ENCODE results near the gene ZKSCAN4. TPM values are rescaled to one million over a fixed set of nuclear protein-coding genes. Genes with fewer than 3 reads are reported as not detected.

Gene ZKSCAN4
- polyA plus RNA-seq, 2 of the 4 experiments (the other 2 are of a cell fraction) = 1.8 to 2.3 TPM

GRCh38 chr6:28239636-28240035 is 12.4 kb downstream of the ZKSCAN4 start:
- 92% methylated on average over 1 of the region's 1 CpG for WGBS (ENCODE audit: missing lambda C conversion rate)
- no peak for FAIRE-seq
- DNase-seq (ENCODE audit: low read depth in 1 of 2, low spot score in 1 of 2) = no peak
- Histone ChIP-seq H3K4me3 (no peak overlapping the region), H3K4me2 (no peak overlapping the region), H3K9me3 (no peaks in the 10 kb centered on the region), H3K27ac (no peak overlapping the region), H3K4me1 (no peaks in the 10 kb centered on the region)
- TF ChIP-seq HES2 (IDR thresholded peaks at IDR 0.05) (no peak), HOXA7 (CRISPR knock-in tag; IDR thresholded peaks at IDR 0.05) (no peak), BHLHE40 (IDR thresholded peaks at IDR 0.05; ENCODE audit: low read depth, low read length) (no peak), EHMT2 (IDR thresholded peaks at IDR 0.05; ENCODE audit: low read depth) (no peak), ESRRA (IDR thresholded peaks at IDR 0.05; ENCODE audit: borderline replicate concordance, low read length) (no peak), CBX8 (IDR thresholded peaks at IDR 0.05) (no peak), POLR2AphosphoS2 (conservative IDR thresholded peaks at IDR 0.05; ENCODE audit: low read length) (no peak), CEBPB (IDR thresholded peaks at IDR 0.05) (no peak), MAX (IDR thresholded peaks at IDR 0.05) (no peak), ELK1 (IDR thresholded peaks at IDR 0.05; ENCODE audit: low read depth, low read length) (no peak), TP53 (CRISPR knock-in tag; IDR thresholded peaks at IDR 0.05) (no peak), RCOR1 (IDR thresholded peaks at IDR 0.05; ENCODE audit: low read depth, low read length) (no peak), GATA3 (IDR thresholded peaks at IDR 0.05; ENCODE audit: borderline replicate concordance) (no peak), MYC (IDR thresholded peaks at IDR 0.05; ENCODE audit: borderline replicate concordance, low read length) (no peak), HOXB13 (CRISPR knock-in tag; IDR thresholded peaks at IDR 0.05; ENCODE audit: low read depth) (no peak), RNF2 (IDR thresholded peaks at IDR 0.05; ENCODE audit: borderline replicate concordance, low read depth) (no peak), MAZ (IDR thresholded peaks at IDR 0.05; ENCODE audit: borderline replicate concordance, low read depth, low read length) (no peak), PHF8 (IDR thresholded peaks at IDR 0.05; ENCODE audit: borderline replicate concordance, low read depth) (no peak)
- CTCF ChIA-PET = no interaction called here
- no peak for ATAC-seq
- POLR2A ChIA-PET = no interaction called here

GRCh38 chr6:28235912-28236452 is 16.1 kb downstream of the ZKSCAN4 start:
- Histone ChIP-seq H3K4me2 (no peak overlapping the region), H3K27ac (no peak overlapping the region), H3K4me3 (no peak overlapping the region), H3K4me1 (no peaks in the 10 kb centered on the region), H3K9me3 (peaks cover 10% of the 10 kb centered on the region; the same call in 1 of the 3 replicates)
- FAIRE-seq (no peak), DNase-seq (ENCODE audit: low read depth in 1 of 2, low spot score in 1 of 2) (no peak), ATAC-seq (no peak)
- ChIA-PET CTCF (no interaction called here), POLR2A (no interaction called here)
- TF ChIP-seq CBX8 (IDR thresholded peaks at IDR 0.05) = no peak
- no peak for TF ChIP-seq PBX3 (IDR thresholded peaks at IDR 0.05)
- no peak for TF ChIP-seq RFX5 (IDR thresholded peaks at IDR 0.05)
- no peak for TF ChIP-seq GATA3 (IDR thresholded peaks at IDR 0.05; ENCODE audit: borderline replicate concordance)
- TF ChIP-seq NR3C1 (IDR thresholded peaks at IDR 0.05) = no peak
- TF ChIP-seq RCOR1 (IDR thresholded peaks at IDR 0.05; ENCODE audit: low read depth, low read length) = no peak
- TF ChIP-seq NFE2L2 (conservative IDR thresholded peaks at IDR 0.05; ENCODE audit: low read length) = no peak
- no peak for TF ChIP-seq CEBPB (IDR thresholded peaks at IDR 0.05)
- TF ChIP-seq MYC (IDR thresholded peaks at IDR 0.05; ENCODE audit: borderline replicate concordance, low read length) = no peak
- TF ChIP-seq HEYL (CRISPR knock-in tag; IDR thresholded peaks at IDR 0.05) = no peak
- TF ChIP-seq RNF2 (IDR thresholded peaks at IDR 0.05; ENCODE audit: borderline replicate concordance, low read depth) = no peak
- no peak for TF ChIP-seq HOXB13 (CRISPR knock-in tag; IDR thresholded peaks at IDR 0.05; ENCODE audit: low read depth)
- TF ChIP-seq ATOH8 (CRISPR knock-in tag; IDR thresholded peaks at IDR 0.05; ENCODE audit: low read depth) = no peak
- TF ChIP-seq KDM1A (IDR thresholded peaks at IDR 0.05; ENCODE audit: low read depth) = no peak
- no peak for TF ChIP-seq BCL3 (IDR thresholded peaks at IDR 0.05)
- 93% methylated on average over 3 of the region's 3 CpGs for WGBS (ENCODE audit: missing lambda C conversion rate)
